Liver (tissue), 3 donors: Measurements from ENCODE around the gene RNF144A.

Experiments
- CTCF ChIP-seq: fragments of 150-350 bp; IDR thresholded peaks from 2 replicates; pipeline ENCODE4 v1.5.1; 2017; ENCODE audit warnings: improper control_type of control experiment, low read depth, low read length; ENCODE audit not compliant: missing input control
- EGR1 ChIP-seq, 2 donors: IDR thresholded peaks; 2 replicates each; pipeline ENCODE4 v1.6.1; 2016 to 2018; ENCODE audit warnings: antibody characterized with exemption in 2 of 2, low read depth in 2 of 2
- FOXA1 ChIP-seq: IDR thresholded peaks from 2 replicates; pipeline ENCODE4 v1.6.1; 2016; ENCODE audit warnings: antibody characterized with exemption
- JUND ChIP-seq, 2 donors: IDR thresholded peaks; 2 replicates each; pipeline ENCODE4 v1.6.1; 2016; ENCODE audit warnings: antibody characterized with exemption in 2 of 2
- MAX ChIP-seq: IDR thresholded peaks from 2 replicates; pipeline ENCODE4 v1.6.1; 2016; ENCODE audit warnings: antibody characterized with exemption
- RAD21 ChIP-seq, 2 donors: IDR thresholded peaks; 2 replicates each; pipeline ENCODE4 v1.6.1; 2016; ENCODE audit warnings: antibody characterized with exemption in 2 of 2, mild to moderate bottlenecking in 2 of 2
- SP1 ChIP-seq: IDR thresholded peaks from 2 replicates; pipeline ENCODE4 v1.6.1; 2018; ENCODE audit warnings: antibody characterized with exemption, mild to moderate bottlenecking
- TAF1 ChIP-seq: conservative IDR thresholded peaks from 2 replicates; pipeline ENCODE4 v1.6.1; 2016; ENCODE audit warnings: antibody characterized with exemption, mild to moderate bottlenecking
- YY1 ChIP-seq: IDR thresholded peaks from 2 replicates; pipeline ENCODE4 v1.6.1; 2016; ENCODE audit warnings: antibody characterized with exemption, mild to moderate bottlenecking
- TF ChIP-seq, protein P1 (sequence below): IDR thresholded peaks from 2 replicates; pipeline ENCODE4 v1.6.1; 2016; ENCODE audit warnings: antibody characterized with exemption, mild to moderate bottlenecking
- TF ChIP-seq, protein P2 (sequence below): IDR thresholded peaks from 2 replicates; pipeline ENCODE4 v1.6.1; 2016; ENCODE audit warnings: antibody characterized with exemption
- donor health status: healthy.
- donor health status: healthy.

DNA sequence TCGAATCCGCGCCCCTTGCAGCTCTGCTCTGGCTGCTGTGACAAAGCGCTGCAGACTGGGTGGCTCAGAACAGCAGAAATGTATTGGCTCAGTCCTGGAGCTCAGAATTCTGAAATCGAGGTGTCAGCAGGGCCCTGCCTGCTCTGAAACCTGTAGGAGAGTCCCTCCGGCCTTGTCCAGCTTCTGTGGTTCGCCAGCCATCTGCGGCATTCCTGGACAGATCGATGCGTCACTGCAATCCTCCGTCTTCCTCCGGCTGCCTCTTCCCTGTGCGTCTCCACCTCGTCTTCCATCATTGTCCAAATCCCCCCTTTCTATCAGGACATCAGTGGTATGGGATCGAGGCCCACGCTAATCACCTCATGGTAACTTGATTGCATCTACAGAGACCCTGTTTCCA, 115.2 kb downstream of the RNF144A start:
- TF ChIP-seq CTCF (no peak), TAF1 (no peak), FOXA1 (no peak), EGR1 (IDR thresholded peaks at IDR 0.05; ENCODE audit: low read depth in 2 of 2) (no peak), RAD21 (IDR thresholded peaks at IDR 0.05) (no peak), MAX (no peak), YY1 (no peak), JUND (IDR thresholded peaks at IDR 0.05) (no peak), SP1 (no peak)
- TF ChIP-seq, protein P1, sequence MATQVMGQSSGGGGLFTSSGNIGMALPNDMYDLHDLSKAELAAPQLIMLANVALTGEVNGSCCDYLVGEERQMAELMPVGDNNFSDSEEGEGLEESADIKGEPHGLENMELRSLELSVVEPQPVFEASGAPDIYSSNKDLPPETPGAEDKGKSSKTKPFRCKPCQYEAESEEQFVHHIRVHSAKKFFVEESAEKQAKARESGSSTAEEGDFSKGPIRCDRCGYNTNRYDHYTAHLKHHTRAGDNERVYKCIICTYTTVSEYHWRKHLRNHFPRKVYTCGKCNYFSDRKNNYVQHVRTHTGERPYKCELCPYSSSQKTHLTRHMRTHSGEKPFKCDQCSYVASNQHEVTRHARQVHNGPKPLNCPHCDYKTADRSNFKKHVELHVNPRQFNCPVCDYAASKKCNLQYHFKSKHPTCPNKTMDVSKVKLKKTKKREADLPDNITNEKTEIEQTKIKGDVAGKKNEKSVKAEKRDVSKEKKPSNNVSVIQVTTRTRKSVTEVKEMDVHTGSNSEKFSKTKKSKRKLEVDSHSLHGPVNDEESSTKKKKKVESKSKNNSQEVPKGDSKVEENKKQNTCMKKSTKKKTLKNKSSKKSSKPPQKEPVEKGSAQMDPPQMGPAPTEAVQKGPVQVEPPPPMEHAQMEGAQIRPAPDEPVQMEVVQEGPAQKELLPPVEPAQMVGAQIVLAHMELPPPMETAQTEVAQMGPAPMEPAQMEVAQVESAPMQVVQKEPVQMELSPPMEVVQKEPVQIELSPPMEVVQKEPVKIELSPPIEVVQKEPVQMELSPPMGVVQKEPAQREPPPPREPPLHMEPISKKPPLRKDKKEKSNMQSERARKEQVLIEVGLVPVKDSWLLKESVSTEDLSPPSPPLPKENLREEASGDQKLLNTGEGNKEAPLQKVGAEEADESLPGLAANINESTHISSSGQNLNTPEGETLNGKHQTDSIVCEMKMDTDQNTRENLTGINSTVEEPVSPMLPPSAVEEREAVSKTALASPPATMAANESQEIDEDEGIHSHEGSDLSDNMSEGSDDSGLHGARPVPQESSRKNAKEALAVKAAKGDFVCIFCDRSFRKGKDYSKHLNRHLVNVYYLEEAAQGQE, result no peak
- TF ChIP-seq, protein P2, sequence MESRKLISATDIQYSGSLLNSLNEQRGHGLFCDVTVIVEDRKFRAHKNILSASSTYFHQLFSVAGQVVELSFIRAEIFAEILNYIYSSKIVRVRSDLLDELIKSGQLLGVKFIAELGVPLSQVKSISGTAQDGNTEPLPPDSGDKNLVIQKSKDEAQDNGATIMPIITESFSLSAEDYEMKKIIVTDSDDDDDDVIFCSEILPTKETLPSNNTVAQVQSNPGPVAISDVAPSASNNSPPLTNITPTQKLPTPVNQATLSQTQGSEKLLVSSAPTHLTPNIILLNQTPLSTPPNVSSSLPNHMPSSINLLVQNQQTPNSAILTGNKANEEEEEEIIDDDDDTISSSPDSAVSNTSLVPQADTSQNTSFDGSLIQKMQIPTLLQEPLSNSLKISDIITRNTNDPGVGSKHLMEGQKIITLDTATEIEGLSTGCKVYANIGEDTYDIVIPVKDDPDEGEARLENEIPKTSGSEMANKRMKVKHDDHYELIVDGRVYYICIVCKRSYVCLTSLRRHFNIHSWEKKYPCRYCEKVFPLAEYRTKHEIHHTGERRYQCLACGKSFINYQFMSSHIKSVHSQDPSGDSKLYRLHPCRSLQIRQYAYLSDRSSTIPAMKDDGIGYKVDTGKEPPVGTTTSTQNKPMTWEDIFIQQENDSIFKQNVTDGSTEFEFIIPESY, result no peak
